Body of pancreas (tissue), 4 donors: Measurements from ENCODE around the gene ANKS1B.

Source experiments
- POLR2A ChIP-seq, 3 donors: fragments of 450-650 bp; IDR thresholded peaks; one replicate each; pipeline ENCODE4 v1.6.1; 2016; ENCODE audit warnings: antibody characterized with exemption in 3 of 3, mild to moderate bottlenecking in 2 of 3
- TF ChIP-seq, protein P1 (sequence below), 7 experiments: fragments of 450-650 bp in 4 of 7; fragments of 200-600 bp in 3 of 7; sonication (generic) in 3 of 7; IDR thresholded peaks; one replicate each; pipeline ENCODE4 v1.5.1; 2016 to 2019; ENCODE audit warnings: antibody characterized with exemption in 7 of 7

GRCh38 chr12:99549196-99549595, 435.5 kb downstream of the ANKS1B start:
- no peak for TF ChIP-seq POLR2A (IDR thresholded peaks at IDR 0.05)
- TF ChIP-seq, protein P1, sequence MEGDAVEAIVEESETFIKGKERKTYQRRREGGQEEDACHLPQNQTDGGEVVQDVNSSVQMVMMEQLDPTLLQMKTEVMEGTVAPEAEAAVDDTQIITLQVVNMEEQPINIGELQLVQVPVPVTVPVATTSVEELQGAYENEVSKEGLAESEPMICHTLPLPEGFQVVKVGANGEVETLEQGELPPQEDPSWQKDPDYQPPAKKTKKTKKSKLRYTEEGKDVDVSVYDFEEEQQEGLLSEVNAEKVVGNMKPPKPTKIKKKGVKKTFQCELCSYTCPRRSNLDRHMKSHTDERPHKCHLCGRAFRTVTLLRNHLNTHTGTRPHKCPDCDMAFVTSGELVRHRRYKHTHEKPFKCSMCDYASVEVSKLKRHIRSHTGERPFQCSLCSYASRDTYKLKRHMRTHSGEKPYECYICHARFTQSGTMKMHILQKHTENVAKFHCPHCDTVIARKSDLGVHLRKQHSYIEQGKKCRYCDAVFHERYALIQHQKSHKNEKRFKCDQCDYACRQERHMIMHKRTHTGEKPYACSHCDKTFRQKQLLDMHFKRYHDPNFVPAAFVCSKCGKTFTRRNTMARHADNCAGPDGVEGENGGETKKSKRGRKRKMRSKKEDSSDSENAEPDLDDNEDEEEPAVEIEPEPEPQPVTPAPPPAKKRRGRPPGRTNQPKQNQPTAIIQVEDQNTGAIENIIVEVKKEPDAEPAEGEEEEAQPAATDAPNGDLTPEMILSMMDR (IDR thresholded peaks at IDR 0.05): no peak
